GM12865 (cell line): ENCODE results near the gene AKAP13.

Source experiments
- DNase-seq: peaks from one replicate; pipeline ENCODE4 v3.0.0; 2010; ENCODE audit warnings: low read depth
- H3K4me3 ChIP-seq: 2 replicates; pipeline ENCODE4 v1.5.1; 2011; ENCODE audit warnings: mild to moderate bottlenecking, low read depth, low read length, control low read depth
- CTCF ChIP-seq: IDR thresholded peaks from 2 replicates; pipeline ENCODE4 v1.5.1; 2011; ENCODE audit warnings: low read length, control low read depth, low read depth, inconsistent platforms; ENCODE audit not compliant: insufficient read depth; ENCODE audit errors: missing control alignments

AKAP13 gene

DNA sequence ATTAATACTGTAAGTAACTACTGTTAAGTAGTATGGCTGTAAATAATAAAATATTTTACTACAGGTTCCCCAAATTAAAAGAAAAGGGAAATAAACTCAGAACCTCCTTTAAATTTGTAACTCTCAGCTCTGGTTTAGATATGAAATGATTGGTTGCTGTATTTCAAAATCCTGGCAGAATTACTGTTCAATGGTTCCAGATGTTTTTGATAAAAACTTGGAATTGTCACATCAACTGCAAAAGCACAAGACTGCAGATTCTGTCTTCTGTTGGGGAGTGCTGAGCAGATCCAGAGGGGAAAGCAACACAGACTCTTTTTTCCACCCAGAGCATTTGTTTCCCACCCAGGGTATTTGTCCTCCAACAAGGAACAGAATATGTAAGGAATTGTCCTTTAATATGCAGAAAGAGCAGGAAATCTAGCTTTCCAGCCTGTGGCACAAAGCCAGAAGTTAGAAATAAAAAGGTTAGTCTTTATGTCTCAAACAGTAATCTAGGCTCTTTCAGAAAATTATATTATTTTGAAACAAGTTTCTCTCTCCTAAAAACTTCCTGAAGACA, 236.2 kb downstream of the AKAP13 start:
- DNase-seq = no peak
- TF ChIP-seq CTCF = no peak
- H3K4me3 ChIP-seq = no peak overlapping the region

DNA sequence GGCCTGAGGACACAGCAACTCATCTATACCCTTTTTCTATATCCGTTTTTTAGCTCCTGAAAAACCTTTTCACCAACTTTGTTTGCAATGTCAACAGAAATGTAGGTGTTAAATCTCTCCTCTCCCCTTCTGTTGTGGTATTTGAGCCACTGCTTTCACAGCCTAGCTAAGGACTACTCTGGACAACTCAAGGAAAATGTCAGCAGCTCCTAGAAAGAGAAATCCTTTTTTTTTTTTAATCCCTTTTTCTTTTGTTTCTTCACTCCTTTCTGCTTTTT, 237.8 kb downstream of the AKAP13 start:
- H3K4me3 ChIP-seq = no peak overlapping the region
- TF ChIP-seq CTCF = no peak
- DNase-seq = no peak

DNA sequence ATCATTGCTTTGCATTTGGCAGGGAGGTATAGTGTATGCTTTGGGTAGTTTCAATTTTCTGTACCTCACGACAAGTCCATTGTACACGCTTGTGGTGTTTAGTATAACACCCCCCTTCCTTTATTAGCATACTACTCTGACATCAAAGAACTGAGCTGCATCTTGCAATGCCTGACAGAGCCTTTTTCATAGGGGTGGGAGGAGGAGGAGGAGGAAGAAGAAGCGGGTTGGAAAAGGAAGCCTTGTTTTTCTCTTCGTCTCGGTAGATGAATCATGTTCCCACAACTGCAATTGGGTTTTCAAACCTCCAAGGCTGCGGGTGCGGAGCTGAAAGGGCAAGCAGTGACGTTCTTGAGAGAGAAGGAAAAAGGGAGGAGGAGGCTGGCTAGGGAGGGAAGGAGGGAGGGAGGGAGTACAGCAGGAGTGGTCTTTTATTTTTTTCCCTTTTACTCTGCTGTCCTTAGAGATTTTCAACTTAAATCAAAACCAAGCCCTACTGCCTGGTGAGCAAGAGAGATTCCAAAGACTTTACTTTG, 238.6 kb downstream of the AKAP13 start:
- H3K4me3 ChIP-seq = no peak overlapping the region
- peak; percentile 29 for DNase-seq
- TF ChIP-seq CTCF = no peak

DNA sequence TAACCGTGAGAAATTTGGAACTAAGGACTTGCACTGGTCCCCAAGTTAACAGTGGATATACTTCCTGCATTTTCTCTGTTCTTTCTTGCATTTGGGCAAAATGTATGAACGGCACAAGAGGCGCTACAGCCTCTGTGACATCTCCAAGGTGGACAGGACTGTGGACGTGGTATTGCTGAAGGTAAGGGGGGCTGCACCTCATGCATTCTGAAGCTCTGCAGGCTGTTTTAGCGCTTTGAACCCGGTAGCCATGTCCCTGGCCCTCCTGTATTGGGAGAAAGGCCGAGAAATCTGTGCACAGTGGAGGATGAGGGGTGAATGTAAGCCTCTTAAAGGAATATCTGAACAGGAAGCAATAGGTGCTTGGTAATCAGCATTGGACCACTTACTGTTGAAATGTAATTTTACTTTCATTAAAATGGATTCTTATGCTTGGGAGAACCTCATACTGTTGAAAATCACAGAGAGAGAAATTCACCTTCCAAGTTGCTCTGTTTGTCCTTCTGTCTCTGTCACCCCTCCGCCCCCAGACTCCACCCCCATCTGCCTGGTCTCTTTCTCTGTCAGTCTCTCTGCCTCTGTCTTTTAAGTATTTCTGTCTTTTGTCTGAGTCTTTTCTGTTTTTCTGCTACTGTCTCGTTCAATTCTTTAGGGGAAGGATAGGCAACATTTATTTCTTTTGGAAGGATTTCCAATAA, 239.7 kb downstream of the AKAP13 start:
- no peak for DNase-seq
- no peak for TF ChIP-seq CTCF
- no peak overlapping the region for H3K4me3 ChIP-seq

DNA sequence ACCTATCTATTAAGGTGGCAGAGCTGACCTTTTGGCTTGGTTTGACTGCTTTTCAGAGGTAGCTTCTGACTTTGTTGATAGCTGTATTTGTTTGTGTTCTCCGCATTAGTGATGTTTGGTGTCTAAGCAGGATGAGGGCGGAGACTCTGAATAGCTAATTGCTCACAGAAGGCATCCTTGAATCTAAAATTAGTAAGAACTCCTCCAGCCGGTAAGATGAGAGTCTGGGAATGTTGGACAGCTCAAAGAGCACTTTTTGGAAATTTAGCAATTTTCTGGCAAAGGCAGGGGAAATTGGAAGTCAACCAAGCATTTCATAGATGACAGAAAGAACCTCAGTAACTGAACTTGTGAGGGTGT, 240.3 kb downstream of the AKAP13 start:
- no peak for TF ChIP-seq CTCF
- DNase-seq = no peak
- no peak overlapping the region for H3K4me3 ChIP-seq

DNA sequence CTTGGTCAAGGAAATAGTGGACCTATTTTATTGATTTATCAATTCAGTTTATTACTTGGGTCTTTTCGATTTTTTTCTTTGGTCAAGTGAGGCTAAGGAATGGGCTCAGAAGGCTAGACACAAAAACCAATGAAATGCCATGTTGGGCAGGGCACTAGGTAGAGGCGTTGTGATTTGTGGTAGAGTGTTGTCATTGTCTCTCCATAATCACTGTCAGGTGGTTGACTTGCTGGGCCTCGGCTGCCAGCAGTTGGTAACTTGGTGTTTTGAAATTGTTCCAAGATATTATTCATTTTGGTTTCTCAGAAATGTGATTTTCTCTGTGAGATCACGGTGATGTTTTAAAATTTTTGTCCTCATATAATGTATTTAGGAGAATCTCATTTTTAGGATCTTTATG, 240.7 kb downstream of the AKAP13 start:
- no peak for DNase-seq
- H3K4me3 ChIP-seq = no peak overlapping the region
- no peak for TF ChIP-seq CTCF
